GM19372 (cell line): ENCODE results near the gene COL13A1.

ENCODE experiments used
- ATAC-seq: cut with Tn5 transposase; IDR thresholded peaks from one replicate; pipeline ENCODE4 v1.9.1; 2021; ENCODE audit warnings: mild to moderate bottlenecking, low read depth, moderate library complexity; ENCODE audit not compliant: unreplicated experiment

The COL13A1 gene

GRCh38 chr10:69883310-69884023 lies 81.8 kb downstream of the COL13A1 start:
- ATAC-seq: no peak

DNA sequence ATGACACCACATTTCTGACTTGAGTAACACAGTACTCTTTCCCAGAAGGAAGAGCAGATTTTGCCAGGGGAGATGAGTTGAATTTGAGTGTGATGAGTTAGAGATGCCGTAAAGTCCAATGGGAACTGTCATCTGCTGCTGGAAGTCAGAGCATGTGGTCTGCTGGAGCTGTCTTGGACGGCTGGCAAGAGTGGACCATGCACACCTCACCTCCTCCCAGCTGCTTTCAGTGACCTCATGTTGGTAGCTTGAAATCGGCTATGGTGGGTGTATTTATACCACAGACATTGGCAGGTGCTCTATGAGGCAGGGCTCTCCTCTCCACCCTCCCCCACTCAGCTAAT lies 82.3 kb downstream of the COL13A1 start:
- ATAC-seq: no peak

- ATAC-seq: no peak
These were observed 83.0 kb downstream of the COL13A1 start for GRCh38 chr10:69884686-69885085.

DNA sequence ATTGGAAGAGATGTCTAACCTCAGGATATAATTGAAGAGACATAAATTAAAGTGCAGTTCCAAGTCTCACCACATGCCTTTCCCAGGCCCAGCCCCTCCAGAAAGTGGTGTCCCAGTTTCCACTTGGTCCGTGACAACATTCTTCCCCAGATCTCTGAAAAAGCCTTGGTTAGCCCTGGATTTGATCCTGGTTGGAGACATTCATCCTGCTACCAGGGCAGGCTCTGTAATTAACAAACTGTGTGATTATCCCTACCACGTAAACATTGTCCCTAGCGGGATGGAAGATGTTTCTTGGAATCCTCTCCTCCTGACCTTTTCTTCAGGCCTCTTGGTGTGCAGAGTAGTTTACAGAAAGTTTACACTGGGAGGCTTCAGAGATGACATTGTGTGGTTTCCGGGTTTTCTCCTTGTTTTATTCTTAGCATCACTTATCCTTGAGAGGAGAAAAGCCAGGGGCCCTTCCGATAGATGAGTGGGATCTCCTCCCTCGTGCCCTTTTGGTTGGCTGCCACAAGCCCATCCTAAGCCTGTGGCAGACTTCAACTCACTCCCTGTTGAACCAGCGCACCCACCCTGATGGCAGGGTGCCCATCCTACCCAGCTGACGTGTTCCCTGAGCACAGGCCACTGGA lies 83.8 kb downstream of the COL13A1 start:
- no peak for ATAC-seq

GRCh38 chr10:69888882-69889584 lies 87.3 kb downstream of the COL13A1 start:
- no peak for ATAC-seq

GRCh38 chr10:69890065-69890847 lies 88.5 kb downstream of the COL13A1 start:
- ATAC-seq: no peak

DNA sequence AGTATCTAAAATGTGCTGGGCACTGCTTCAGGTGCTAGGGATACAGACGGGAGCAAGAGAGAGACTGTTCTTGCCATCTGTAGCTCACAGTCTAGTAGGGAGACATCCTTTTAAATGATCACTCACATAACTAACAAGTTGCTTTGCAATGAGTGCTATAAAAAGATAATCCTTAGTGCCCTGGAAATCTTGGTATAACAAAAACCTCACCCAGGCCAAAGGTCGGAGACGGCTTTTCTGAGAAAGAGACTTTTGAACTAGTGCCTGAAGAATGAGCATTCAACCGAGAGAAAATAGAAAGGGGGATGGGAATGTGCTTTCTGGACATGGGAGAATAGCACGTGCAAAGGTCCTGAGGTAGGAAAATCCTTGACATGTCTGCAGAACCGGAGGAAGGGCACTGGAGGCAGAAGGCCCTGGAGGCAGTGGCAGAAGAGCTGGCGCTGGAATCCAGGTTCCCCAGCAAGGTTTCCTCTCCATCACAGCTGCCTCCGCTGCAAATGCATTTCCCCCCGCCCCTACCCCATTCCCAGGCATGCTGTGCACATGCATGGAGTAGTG lies 89.4 kb downstream of the COL13A1 start:
- ATAC-seq: no peak

DNA sequence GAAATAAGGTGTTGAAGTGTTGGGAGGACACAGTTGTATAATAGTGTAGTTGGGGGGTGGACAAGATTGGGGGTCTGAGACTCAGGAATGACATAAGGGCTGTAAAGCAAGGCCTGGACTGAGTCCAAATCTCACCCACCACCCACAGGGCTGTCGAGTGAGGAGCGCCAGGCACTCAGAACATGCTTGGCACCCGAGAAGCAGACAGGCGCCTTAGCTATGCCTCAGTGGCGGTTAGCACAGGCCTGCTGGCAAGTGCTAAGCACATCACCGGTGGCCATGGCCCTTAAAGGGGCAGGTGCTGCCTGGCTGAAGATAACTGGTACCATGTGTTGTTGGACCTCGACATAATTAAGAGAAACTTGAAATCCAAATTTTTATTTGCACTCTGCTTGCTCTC lies 90.7 kb downstream of the COL13A1 start:
- no peak for ATAC-seq

- no peak for ATAC-seq
These were observed 91.1 kb downstream of the COL13A1 start for GRCh38 chr10:69892816-69893215.

DNA sequence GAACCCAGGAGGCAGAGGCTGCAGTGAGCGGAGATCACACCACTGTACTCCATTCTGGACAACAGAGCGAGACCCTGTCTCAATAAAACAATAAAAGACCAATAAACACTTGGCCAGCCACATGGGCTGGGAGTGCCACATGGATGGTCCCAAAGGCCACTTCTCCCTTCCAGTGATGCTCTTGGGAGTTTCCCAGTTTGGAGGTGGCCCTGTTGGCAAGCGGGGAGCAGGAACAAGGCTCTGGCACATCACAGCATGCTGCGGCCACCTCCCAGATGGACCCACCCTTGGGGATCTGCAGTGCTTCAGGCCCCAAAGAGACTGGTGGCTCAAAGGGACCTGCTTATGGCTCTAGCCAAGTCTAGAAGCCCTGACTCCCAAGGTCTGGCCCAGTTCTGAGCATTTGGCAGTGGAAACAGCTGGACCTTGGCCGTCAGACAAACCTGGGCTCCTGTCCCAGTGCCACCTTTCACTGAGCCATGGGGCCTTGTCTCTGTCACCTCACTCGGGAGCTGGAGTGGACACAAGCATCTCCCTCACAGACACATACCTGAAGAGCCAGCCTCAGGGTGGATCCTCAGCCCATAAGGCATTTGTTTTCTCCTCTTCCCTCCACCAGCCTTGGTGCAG lies 91.7 kb downstream of the COL13A1 start:
- no peak for ATAC-seq

DNA sequence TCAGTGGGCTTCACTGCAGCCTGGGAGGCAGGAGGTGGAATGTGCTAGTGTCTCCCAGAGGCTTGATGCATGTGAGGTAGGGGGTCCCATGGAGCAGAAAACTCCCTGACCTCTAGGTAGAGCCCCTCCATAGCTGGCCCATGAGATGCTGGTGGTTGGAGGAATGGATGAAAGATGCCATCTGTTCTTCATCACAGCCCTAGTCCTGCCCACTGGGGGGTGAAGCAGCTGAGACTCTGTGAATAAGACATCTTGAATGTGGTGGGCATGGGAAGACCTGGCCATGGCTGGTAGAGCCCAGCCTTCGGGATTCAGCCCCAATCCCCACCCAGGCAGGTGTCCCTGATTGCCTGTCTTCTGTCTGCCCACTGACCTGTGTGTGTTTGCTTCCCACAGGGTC lies 92.5 kb downstream of the COL13A1 start:
- ATAC-seq: no peak

- ATAC-seq: no peak
These were observed 94.1 kb downstream of the COL13A1 start for GRCh38 chr10:69895759-69896158.

DNA sequence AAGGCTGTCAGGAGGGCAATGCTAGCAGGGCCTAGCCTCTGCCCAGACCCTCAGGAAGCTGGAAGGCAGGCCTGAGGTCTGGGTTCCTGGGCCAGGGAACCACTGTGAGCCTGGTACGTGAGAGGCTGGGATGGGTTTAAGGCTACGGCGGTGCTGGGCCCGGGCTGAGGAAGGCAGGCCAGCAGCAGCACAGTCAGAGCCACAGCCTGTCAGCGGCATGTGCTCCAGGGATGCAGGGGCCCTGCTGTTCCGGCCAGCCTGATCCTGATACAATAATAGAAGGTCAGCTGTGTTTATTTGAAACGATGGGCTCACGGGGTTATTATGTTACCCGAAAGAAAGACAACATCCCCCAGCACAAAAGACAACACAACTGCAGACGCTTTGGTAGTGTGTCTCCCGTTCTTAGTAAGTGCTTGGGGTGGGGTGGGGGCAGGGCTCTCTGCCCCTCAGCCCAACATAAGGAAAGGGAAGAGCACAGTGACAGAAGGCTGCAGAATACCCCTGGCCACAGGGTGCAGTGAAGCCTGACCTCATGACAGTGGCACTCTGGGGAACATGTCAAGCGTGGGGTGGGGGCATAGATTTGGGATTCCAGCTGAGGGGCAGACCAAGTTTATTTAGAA lies 95.0 kb downstream of the COL13A1 start:
- no peak for ATAC-seq

- no peak for ATAC-seq
These were observed 95.7 kb downstream of the COL13A1 start for GRCh38 chr10:69897432-69897831.

DNA sequence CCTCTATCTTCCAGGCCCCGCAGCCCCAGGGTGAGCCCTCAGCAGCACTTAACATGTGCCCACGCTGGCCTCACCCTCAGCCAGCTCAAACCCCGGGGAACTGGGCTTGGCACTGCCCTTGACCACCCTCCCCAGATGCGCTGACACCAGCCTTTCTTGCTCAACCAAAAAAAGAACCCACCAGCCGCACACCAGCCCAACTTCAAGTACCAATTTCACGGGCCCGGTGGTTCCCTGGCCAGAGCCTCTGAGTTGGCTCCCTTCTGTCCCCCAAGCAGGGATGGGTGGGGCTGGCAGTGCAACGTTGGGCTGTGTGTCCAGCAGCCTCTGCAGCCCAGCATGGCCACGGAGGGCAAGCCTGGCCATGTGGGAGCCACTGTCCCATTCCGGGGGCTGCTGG lies 96.3 kb downstream of the COL13A1 start:
- no peak for ATAC-seq

GRCh38 chr10:69898524-69898923 lies 96.8 kb downstream of the COL13A1 start:
- no peak for ATAC-seq

DNA sequence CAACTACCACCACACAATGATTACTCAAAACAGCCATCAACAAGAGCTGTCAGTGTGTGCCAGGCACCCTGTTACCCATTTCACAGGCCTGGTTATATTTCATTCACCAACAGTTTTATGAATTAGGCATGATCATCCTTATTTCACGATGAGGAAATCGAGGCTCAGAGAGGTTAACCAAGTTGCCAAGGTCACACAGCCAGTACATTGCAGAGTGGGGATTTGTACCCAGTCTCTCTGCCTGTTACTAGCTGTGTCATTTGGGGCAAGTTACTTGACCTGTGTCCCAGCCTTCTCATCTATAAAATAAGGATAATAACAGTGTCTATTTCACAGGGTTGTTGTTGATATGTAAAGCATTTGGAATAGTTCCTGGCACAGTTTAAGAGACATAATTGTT lies 97.2 kb downstream of the COL13A1 start:
- no peak for ATAC-seq

GRCh38 chr10:69899727-69900595 lies 98.3 kb downstream of the COL13A1 start:
- ATAC-seq: no peak

DNA sequence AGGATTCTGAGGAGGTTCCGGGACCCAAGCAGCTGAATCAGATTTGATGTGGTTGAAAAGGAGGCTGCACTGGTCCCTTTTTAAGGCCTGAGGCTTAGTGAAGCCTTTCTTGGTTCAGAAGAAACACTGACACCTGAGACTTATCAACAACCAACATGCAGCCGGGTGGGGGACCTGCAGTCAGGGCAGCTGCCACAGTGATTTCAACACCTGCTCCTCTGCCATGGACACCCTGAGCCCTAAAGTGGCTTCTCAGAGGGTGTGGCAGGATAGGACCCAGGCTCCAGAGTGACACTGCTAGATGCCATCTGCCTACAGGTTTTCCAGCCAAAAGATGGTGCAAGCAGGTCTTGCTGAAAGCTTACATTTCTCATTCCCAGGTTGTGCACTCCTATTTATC lies 99.3 kb downstream of the COL13A1 start:
- no peak for ATAC-seq
